Fibroblast of villous mesenchyme (primary cell): ENCODE results near the gene TRABD2B. TPM values are rescaled to one million over a fixed set of nuclear protein-coding genes. Genes with fewer than 3 reads are reported as not detected.
A peak's percentile ranks its signal among the peaks of the same experiment; 100 is the strongest.

Experiments used
- DNase-seq: peaks from one replicate; pipeline ENCODE4 v3.0.0-alpha.2; 2010; ENCODE audit warnings: low read depth
- H3K4me3 ChIP-seq: 2 replicates; pipeline ENCODE4 v1.5.1; 2011; ENCODE audit warnings: low read depth, mild to moderate bottlenecking, low read length
- CTCF ChIP-seq: IDR thresholded peaks from 2 replicates; pipeline ENCODE4 v1.5.1; 2012; ENCODE audit warnings: low read depth, mild to moderate bottlenecking, low read length; ENCODE audit not compliant: insufficient read depth
- total RNA-seq: library from RNA; depleted of rRNA; stranded (reverse); fragments of >200 nt; gene quantifications from 2 replicates; pipeline ENCODE4 v1.2.3, GENCODE V29; 2012

The TRABD2B gene
- total RNA-seq, 1 donor: not detected

GRCh38 chr1:47805921-47806361 lies 191.2 kb downstream of the TRABD2B start:
- no peak overlapping the region for H3K4me3 ChIP-seq
- no peak for DNase-seq
- TF ChIP-seq CTCF: no peak

- no peak for TF ChIP-seq CTCF
- peak; percentile 2 for DNase-seq
- no peak overlapping the region for H3K4me3 ChIP-seq
These were observed 192.2 kb downstream of the TRABD2B start for GRCh38 chr1:47805018-47805417.

- no peak for TF ChIP-seq CTCF
- DNase-seq: no peak
These were observed 193.2 kb downstream of the TRABD2B start for GRCh38 chr1:47803815-47804501.

GRCh38 chr1:47797575-47797974 lies 199.6 kb downstream of the TRABD2B start:
- peak; percentile 4 for DNase-seq

More at GRCh38 chr1:47803815-47804501, 193.2 kb downstream of the TRABD2B start:
- no peak overlapping the region for H3K4me3 ChIP-seq

GRCh38 chr1:47796626-47797025 lies 200.6 kb downstream of the TRABD2B start:
- DNase-seq: no peak
- TF ChIP-seq CTCF: no peak

More at GRCh38 chr1:47797575-47797974, 199.6 kb downstream of the TRABD2B start:
- TF ChIP-seq CTCF: no peak
- no peak overlapping the region for H3K4me3 ChIP-seq

GRCh38 chr1:47795102-47795501 lies 202.1 kb downstream of the TRABD2B start:
- TF ChIP-seq CTCF: no peak
- no peak for DNase-seq
- H3K4me3 ChIP-seq: no peak overlapping the region

More at GRCh38 chr1:47796626-47797025, 200.6 kb downstream of the TRABD2B start:
- no peak overlapping the region for H3K4me3 ChIP-seq
